HG03460 (cell line): ENCODE results near the gene ANAPC10.
"Not testable (repeated sequence)": the region's sequence is repeated elsewhere in the genome, so short reads cannot be mapped to it uniquely, and the experiment has no call there.

Experiments used
- ATAC-seq: cut with Tn5 transposase; IDR thresholded peaks from one replicate; pipeline ENCODE4 v1.9.1; 2021; ENCODE audit not compliant: unreplicated experiment

Gene ANAPC10

GRCh38 chr4:145097821-145098674, at the start of gene ANAPC10, which contains the start of gene ABCE1:
Gene ANAPC10, minus strand, starts transcription at chr4:145098196. Its CDS starts 2,097 bp downstream, at chr4:145096099.
Gene ABCE1, plus strand, starts transcription at chr4:145098311. Its CDS starts 6,102 bp downstream, at chr4:145104413.
- ATAC-seq: peak; percentile 73

GRCh38 chr4:145136219-145136618, 38.2 kb upstream of the ANAPC10 start:
- not testable (repeated sequence) for ATAC-seq

GRCh38 chr4:145132511-145133098, 34.6 kb upstream of the ANAPC10 start:
- ATAC-seq: peak; percentile 80

- no peak for ATAC-seq
Measured at GRCh38 chr4:145131848-145132247, 33.9 kb upstream of the ANAPC10 start.

GRCh38 chr4:145130788-145131399, 32.9 kb upstream of the ANAPC10 start:
- no peak for ATAC-seq

GRCh38 chr4:145130130-145130529, 32.1 kb upstream of the ANAPC10 start:
- no peak for ATAC-seq

GRCh38 chr4:145125396-145125795, 27.4 kb upstream of the ANAPC10 start:
- ATAC-seq: no peak

- ATAC-seq: no peak
Measured at GRCh38 chr4:145108128-145108527, 10.1 kb upstream of the ANAPC10 start.

GRCh38 chr4:145107126-145107525, 9.1 kb upstream of the ANAPC10 start:
- ATAC-seq: no peak

GRCh38 chr4:145103496-145103895, 5.5 kb upstream of the ANAPC10 start:
- no peak for ATAC-seq

- no peak for ATAC-seq
Measured at GRCh38 chr4:145102619-145103018, 4.6 kb upstream of the ANAPC10 start.

- ATAC-seq: no peak
Measured at GRCh38 chr4:145101091-145101490, 3.1 kb upstream of the ANAPC10 start.

GRCh38 chr4:145099653-145100052, 1.7 kb upstream of the ANAPC10 start:
- ATAC-seq: no peak

GRCh38 chr4:145098675-145099037, 660 bp upstream of the ANAPC10 start:
- ATAC-seq: peak; percentile 21

- ATAC-seq: peak; percentile 2
Measured at GRCh38 chr4:145097331-145097820, 620 bp downstream of the ANAPC10 start.

GRCh38 chr4:145093638-145094037, 4.4 kb downstream of the ANAPC10 start:
- no peak for ATAC-seq

GRCh38 chr4:145090380-145090779, 7.6 kb downstream of the ANAPC10 start:
- no peak for ATAC-seq

- no peak for ATAC-seq
Measured at GRCh38 chr4:145083891-145084605, 13.9 kb downstream of the ANAPC10 start.

- ATAC-seq: no peak
Measured at GRCh38 chr4:145081756-145082155, 16.2 kb downstream of the ANAPC10 start.

- no peak for ATAC-seq
Measured at GRCh38 chr4:145076469-145076855, 21.5 kb downstream of the ANAPC10 start.
